HepG2 (cell line): ENCODE measurements around the gene P4HB. TPM values are rescaled to one million over a fixed set of nuclear protein-coding genes. Genes with fewer than 3 reads are reported as not detected.

Source experiments
- KDM6A ChIP-seq: IDR thresholded peaks from 2 replicates; pipeline ENCODE4 v1.6.1; 2016; ENCODE audit warnings: low read depth
- SRSF1 ChIP-seq: fragments of 200-400 bp; formaldehyde crosslinking; optimal IDR thresholded peaks from 2 replicates; pipeline ENCODE3; 2017; ENCODE audit warnings: mild to moderate bottlenecking, low read depth, low read length, moderate library complexity
- ZFP36L1 ChIP-seq: sonication (generic); formaldehyde crosslinking; IDR thresholded peaks from 2 replicates; pipeline ENCODE4 v1.8.0; 2022; ENCODE audit warnings: mild to moderate bottlenecking, missing genetic modification reagents, moderate library complexity
- ZNF607 ChIP-seq: sonication (generic); formaldehyde crosslinking; IDR thresholded peaks from 2 replicates; pipeline ENCODE4 v1.5.1; 2020; ENCODE audit warnings: missing genetic modification reagents, mild to moderate bottlenecking, borderline replicate concordance
- ZNF710 ChIP-seq: sonication (generic); formaldehyde crosslinking; IDR thresholded peaks from 2 replicates; pipeline ENCODE4 v1.5.0; 2020; ENCODE audit warnings: mild to moderate bottlenecking, missing genetic modification reagents, borderline replicate concordance
- polyA plus RNA-seq, 8 experiments: library from polyadenylated mRNA; depleted of rRNA in 3 of 8; stranded (reverse) in 7 of 8; unstranded in 1 of 8; fragments of >200 nt; fragmentation: Illumina TruSeq in 4 of 8; extraction: Trizol in 4 of 8; gene quantifications; 2 replicates each; pipeline versions ENCODE4 v1.2.1 to v1.2.3, GENCODE V29; 2011 to 2016; ENCODE audit warnings: low read depth in 4 of 8, missing spikeins in 1 of 8, mixed read lengths in 1 of 8; ENCODE audit not compliant: insufficient read depth in 1 of 8
- total RNA-seq, 5 experiments: library from RNA; depleted of rRNA; stranded (reverse); fragments of >200 nt; fragmentation: Illumina TruSeq; extraction: Trizol; gene quantifications; 2 replicates each; pipeline ENCODE4 v1.2.3, GENCODE V29; 2016; ENCODE audit warnings: low read depth in 1 of 5
- TF ChIP-seq, protein P1 (sequence below): sonication (generic); formaldehyde crosslinking; IDR thresholded peaks from 2 replicates; pipeline ENCODE4 v1.5.0; 2020; ENCODE audit warnings: mild to moderate bottlenecking, missing genetic modification reagents, borderline replicate concordance
- TF ChIP-seq, protein P2 (sequence below): sonication (generic); formaldehyde crosslinking; IDR thresholded peaks from 2 replicates; pipeline ENCODE4 v1.5.1; 2020; ENCODE audit warnings: mild to moderate bottlenecking, missing genetic modification reagents, moderate library complexity
- TF ChIP-seq, protein P3 (sequence below): IDR thresholded peaks from 2 replicates; pipeline ENCODE4 v1.4.0; 2020; ENCODE audit warnings: mild to moderate bottlenecking, missing genetic modification reagents
- TF ChIP-seq, protein P4 (sequence below): sonication (generic); formaldehyde crosslinking; IDR thresholded peaks from 2 replicates; pipeline ENCODE4 v1.5.1; 2020; ENCODE audit warnings: missing genetic modification reagents, mild to moderate bottlenecking, borderline replicate concordance

The P4HB gene
- total and polyA plus RNA-seq, 2 of the 13 experiments (the other 11 are each of a cell fraction or from before 2014, with no cell fraction given): 185 to 782 TPM

GRCh38 chr17:81870131-81870980 lies 10.0 kb upstream of the P4HB start (continued):
- TF ChIP-seq, protein P1, sequence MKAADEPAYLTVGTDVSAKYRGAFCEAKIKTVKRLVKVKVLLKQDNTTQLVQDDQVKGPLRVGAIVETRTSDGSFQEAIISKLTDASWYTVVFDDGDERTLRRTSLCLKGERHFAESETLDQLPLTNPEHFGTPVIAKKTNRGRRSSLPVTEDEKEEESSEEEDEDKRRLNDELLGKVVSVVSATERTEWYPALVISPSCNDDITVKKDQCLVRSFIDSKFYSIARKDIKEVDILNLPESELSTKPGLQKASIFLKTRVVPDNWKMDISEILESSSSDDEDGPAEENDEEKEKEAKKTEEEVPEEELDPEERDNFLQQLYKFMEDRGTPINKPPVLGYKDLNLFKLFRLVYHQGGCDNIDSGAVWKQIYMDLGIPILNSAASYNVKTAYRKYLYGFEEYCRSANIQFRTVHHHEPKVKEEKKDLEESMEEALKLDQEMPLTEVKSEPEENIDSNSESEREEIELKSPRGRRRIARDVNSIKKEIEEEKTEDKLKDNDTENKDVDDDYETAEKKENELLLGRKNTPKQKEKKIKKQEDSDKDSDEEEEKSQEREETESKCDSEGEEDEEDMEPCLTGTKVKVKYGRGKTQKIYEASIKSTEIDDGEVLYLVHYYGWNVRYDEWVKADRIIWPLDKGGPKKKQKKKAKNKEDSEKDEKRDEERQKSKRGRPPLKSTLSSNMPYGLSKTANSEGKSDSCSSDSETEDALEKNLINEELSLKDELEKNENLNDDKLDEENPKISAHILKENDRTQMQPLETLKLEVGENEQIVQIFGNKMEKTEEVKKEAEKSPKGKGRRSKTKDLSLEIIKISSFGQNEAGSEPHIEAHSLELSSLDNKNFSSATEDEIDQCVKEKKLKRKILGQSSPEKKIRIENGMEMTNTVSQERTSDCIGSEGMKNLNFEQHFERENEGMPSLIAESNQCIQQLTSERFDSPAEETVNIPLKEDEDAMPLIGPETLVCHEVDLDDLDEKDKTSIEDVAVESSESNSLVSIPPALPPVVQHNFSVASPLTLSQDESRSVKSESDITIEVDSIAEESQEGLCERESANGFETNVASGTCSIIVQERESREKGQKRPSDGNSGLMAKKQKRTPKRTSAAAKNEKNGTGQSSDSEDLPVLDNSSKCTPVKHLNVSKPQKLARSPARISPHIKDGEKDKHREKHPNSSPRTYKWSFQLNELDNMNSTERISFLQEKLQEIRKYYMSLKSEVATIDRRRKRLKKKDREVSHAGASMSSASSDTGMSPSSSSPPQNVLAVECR (CRISPR knock-in tag): no peak
- no peak for TF ChIP-seq SRSF1
- no peak for TF ChIP-seq ZFP36L1 (CRISPR knock-in tag)
- no peak for TF ChIP-seq KDM6A
- TF ChIP-seq, protein P2, sequence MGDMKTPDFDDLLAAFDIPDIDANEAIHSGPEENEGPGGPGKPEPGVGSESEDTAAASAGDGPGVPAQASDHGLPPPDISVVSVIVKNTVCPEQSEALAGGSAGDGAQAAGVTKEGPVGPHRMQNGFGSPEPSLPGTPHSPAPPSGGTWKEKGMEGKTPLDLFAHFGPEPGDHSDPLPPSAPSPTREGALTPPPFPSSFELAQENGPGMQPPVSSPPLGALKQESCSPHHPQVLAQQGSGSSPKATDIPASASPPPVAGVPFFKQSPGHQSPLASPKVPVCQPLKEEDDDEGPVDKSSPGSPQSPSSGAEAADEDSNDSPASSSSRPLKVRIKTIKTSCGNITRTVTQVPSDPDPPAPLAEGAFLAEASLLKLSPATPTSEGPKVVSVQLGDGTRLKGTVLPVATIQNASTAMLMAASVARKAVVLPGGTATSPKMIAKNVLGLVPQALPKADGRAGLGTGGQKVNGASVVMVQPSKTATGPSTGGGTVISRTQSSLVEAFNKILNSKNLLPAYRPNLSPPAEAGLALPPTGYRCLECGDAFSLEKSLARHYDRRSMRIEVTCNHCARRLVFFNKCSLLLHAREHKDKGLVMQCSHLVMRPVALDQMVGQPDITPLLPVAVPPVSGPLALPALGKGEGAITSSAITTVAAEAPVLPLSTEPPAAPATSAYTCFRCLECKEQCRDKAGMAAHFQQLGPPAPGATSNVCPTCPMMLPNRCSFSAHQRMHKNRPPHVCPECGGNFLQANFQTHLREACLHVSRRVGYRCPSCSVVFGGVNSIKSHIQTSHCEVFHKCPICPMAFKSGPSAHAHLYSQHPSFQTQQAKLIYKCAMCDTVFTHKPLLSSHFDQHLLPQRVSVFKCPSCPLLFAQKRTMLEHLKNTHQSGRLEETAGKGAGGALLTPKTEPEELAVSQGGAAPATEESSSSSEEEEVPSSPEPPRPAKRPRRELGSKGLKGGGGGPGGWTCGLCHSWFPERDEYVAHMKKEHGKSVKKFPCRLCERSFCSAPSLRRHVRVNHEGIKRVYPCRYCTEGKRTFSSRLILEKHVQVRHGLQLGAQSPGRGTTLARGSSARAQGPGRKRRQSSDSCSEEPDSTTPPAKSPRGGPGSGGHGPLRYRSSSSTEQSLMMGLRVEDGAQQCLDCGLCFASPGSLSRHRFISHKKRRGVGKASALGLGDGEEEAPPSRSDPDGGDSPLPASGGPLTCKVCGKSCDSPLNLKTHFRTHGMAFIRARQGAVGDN: peak; percentile 45; the same call in 1 of the 2 replicates
- no peak for TF ChIP-seq ZNF607 (CRISPR knock-in tag)
- TF ChIP-seq, protein P3, sequence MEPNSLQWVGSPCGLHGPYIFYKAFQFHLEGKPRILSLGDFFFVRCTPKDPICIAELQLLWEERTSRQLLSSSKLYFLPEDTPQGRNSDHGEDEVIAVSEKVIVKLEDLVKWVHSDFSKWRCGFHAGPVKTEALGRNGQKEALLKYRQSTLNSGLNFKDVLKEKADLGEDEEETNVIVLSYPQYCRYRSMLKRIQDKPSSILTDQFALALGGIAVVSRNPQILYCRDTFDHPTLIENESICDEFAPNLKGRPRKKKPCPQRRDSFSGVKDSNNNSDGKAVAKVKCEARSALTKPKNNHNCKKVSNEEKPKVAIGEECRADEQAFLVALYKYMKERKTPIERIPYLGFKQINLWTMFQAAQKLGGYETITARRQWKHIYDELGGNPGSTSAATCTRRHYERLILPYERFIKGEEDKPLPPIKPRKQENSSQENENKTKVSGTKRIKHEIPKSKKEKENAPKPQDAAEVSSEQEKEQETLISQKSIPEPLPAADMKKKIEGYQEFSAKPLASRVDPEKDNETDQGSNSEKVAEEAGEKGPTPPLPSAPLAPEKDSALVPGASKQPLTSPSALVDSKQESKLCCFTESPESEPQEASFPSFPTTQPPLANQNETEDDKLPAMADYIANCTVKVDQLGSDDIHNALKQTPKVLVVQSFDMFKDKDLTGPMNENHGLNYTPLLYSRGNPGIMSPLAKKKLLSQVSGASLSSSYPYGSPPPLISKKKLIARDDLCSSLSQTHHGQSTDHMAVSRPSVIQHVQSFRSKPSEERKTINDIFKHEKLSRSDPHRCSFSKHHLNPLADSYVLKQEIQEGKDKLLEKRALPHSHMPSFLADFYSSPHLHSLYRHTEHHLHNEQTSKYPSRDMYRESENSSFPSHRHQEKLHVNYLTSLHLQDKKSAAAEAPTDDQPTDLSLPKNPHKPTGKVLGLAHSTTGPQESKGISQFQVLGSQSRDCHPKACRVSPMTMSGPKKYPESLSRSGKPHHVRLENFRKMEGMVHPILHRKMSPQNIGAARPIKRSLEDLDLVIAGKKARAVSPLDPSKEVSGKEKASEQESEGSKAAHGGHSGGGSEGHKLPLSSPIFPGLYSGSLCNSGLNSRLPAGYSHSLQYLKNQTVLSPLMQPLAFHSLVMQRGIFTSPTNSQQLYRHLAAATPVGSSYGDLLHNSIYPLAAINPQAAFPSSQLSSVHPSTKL (CRISPR knock-in tag): 0 out of 2 replicates have a peak, but pooled peaks have one; percentile 0
- no peak for TF ChIP-seq ZNF710 (CRISPR knock-in tag)
- TF ChIP-seq, protein P4, sequence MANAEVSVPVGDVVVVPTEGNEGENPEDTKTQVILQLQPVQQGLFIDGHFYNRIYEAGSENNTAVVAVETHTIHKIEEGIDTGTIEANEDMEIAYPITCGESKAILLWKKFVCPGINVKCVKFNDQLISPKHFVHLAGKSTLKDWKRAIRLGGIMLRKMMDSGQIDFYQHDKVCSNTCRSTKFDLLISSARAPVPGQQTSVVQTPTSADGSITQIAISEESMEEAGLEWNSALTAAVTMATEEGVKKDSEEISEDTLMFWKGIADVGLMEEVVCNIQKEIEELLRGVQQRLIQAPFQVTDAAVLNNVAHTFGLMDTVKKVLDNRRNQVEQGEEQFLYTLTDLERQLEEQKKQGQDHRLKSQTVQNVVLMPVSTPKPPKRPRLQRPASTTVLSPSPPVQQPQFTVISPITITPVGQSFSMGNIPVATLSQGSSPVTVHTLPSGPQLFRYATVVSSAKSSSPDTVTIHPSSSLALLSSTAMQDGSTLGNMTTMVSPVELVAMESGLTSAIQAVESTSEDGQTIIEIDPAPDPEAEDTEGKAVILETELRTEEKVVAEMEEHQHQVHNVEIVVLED (CRISPR knock-in tag): no peak
